GM12878 (cell line): ENCODE measurements around the gene BBS1. TPM values are rescaled to one million over a fixed set of nuclear protein-coding genes. Genes with fewer than 3 reads are reported as not detected.

Experiments used
- IKZF1 ChIP-seq: fragments of 450-650 bp; conservative IDR thresholded peaks from 2 replicates; pipeline ENCODE4 v1.6.1; 2017; ENCODE audit warnings: antibody characterized with exemption, mild to moderate bottlenecking
- MEF2B ChIP-seq: fragments of 450-650 bp; IDR thresholded peaks from 2 replicates; pipeline ENCODE4 v1.6.1; 2018; ENCODE audit warnings: mild to moderate bottlenecking, moderate library complexity; ENCODE audit not compliant: partially characterized antibody, poor library complexity, severe bottlenecking
- MXI1 ChIP-seq: fragments of 150-350 bp; IDR thresholded peaks from 2 replicates; pipeline ENCODE4 v1.6.1; 2011; ENCODE audit warnings: low read depth, mild to moderate bottlenecking, inconsistent platforms, low read length, improper control_type of control experiment
- ZSCAN29 ChIP-seq: fragments of 450-650 bp; IDR thresholded peaks from 2 replicates; pipeline ENCODE4 v1.6.1; 2017; ENCODE audit warnings: mild to moderate bottlenecking, moderate library complexity
- polyA plus RNA-seq, 11 experiments: library from polyadenylated mRNA; depleted of rRNA in 4 of 11; unstranded in 6 of 11; stranded (reverse) in 5 of 11; fragments of >200 nt; fragmentation: Nextera tagmentation in 4 of 11; fragmentation: Illumina TruSeq in 1 of 11; extraction: Ambion mirVana in 4 of 11; extraction: Trizol in 1 of 11; gene quantifications; 1 replicate in 1 of 11; 2 replicates in 10 of 11; pipeline versions ENCODE4 v1.2.1 to v1.2.3, GENCODE V29; 2011 to 2016; ENCODE audit warnings: inconsistent platforms in 2 of 11, missing spikeins in 2 of 11, low read depth in 1 of 11
- total RNA-seq, 4 experiments: library from RNA; depleted of rRNA in 3 of 4; stranded (reverse); fragments of >200 nt in 3 of 4; fragmentation: Illumina TruSeq in 1 of 4; extraction: Trizol in 1 of 4; gene quantifications; 2 replicates each; pipeline versions ENCODE4 v1.2.1 to v1.2.3, GENCODE V29; 2013 to 2021
- TF ChIP-seq, protein P1 (sequence below): fragments of 450-650 bp; IDR thresholded peaks from 2 replicates; pipeline ENCODE4 v1.6.1; 2017; ENCODE audit warnings: mild to moderate bottlenecking, moderate library complexity
- TF ChIP-seq, protein P2 (sequence below): fragments of 450-650 bp; IDR thresholded peaks from 2 replicates; pipeline ENCODE4 v1.6.1; 2017; ENCODE audit warnings: antibody characterized with exemption, mild to moderate bottlenecking, moderate library complexity
- TF ChIP-seq, protein P3 (sequence below): IDR thresholded peaks from 2 replicates; pipeline ENCODE4 v1.6.1; 2012; ENCODE audit warnings: low read depth, low read length, improper control_type of control experiment
- TF ChIP-seq, protein P4 (sequence below): fragments of 150-350 bp; IDR thresholded peaks from 2 replicates; pipeline ENCODE4 v1.6.1; 2016; ENCODE audit warnings: low read depth, low read length

Gene BBS1
- total and polyA plus RNA-seq, 10 of the 15 experiments (the other 5 are each of a cell fraction or from before 2014, with no cell fraction given): 2.5 to 14.7 (median 8.7) TPM

DNA sequence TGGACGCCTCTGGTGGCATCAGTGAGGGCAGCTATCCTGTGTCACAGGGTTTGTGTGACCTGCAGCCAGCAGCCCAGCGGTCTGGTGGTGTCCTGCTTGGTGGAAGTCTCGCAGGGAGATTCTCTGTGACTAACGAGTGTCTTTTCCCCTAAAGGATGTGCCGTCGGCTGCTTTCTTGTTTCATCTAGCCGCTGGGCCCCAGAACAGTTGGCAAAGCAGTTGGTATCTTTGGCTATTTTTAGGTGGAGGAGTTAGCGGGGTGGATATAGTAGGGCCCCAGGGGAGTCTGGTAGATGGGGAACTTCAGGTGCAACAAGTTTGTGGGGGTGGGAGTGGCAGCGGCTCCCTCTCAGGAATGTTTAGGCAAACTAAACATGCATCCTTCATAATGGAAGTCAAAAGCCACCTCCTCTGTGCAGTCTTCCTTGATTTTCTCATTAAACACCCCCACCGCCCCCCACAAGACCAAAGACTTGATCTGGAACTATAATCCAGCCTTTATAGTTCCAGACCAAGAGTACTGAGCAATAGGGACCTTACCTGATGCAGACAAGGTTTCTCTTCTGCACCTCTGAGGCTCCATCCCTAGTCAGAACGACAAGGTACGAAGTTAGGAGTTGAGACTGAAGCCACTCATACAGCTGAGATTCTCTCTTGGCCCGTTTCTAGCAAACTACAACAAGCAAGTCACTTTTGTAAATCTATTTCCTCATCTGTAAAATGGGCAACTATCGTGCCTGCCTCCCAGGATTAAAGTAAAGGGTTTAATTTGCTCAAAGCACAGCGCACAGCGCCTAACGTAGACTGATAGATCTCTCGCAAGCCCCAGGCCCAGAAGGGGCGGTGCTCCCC lies 44.8 kb upstream of the BBS1 start (continued):
- TF ChIP-seq, protein P1, sequence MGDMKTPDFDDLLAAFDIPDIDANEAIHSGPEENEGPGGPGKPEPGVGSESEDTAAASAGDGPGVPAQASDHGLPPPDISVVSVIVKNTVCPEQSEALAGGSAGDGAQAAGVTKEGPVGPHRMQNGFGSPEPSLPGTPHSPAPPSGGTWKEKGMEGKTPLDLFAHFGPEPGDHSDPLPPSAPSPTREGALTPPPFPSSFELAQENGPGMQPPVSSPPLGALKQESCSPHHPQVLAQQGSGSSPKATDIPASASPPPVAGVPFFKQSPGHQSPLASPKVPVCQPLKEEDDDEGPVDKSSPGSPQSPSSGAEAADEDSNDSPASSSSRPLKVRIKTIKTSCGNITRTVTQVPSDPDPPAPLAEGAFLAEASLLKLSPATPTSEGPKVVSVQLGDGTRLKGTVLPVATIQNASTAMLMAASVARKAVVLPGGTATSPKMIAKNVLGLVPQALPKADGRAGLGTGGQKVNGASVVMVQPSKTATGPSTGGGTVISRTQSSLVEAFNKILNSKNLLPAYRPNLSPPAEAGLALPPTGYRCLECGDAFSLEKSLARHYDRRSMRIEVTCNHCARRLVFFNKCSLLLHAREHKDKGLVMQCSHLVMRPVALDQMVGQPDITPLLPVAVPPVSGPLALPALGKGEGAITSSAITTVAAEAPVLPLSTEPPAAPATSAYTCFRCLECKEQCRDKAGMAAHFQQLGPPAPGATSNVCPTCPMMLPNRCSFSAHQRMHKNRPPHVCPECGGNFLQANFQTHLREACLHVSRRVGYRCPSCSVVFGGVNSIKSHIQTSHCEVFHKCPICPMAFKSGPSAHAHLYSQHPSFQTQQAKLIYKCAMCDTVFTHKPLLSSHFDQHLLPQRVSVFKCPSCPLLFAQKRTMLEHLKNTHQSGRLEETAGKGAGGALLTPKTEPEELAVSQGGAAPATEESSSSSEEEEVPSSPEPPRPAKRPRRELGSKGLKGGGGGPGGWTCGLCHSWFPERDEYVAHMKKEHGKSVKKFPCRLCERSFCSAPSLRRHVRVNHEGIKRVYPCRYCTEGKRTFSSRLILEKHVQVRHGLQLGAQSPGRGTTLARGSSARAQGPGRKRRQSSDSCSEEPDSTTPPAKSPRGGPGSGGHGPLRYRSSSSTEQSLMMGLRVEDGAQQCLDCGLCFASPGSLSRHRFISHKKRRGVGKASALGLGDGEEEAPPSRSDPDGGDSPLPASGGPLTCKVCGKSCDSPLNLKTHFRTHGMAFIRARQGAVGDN: no peak
- TF ChIP-seq, protein P2, sequence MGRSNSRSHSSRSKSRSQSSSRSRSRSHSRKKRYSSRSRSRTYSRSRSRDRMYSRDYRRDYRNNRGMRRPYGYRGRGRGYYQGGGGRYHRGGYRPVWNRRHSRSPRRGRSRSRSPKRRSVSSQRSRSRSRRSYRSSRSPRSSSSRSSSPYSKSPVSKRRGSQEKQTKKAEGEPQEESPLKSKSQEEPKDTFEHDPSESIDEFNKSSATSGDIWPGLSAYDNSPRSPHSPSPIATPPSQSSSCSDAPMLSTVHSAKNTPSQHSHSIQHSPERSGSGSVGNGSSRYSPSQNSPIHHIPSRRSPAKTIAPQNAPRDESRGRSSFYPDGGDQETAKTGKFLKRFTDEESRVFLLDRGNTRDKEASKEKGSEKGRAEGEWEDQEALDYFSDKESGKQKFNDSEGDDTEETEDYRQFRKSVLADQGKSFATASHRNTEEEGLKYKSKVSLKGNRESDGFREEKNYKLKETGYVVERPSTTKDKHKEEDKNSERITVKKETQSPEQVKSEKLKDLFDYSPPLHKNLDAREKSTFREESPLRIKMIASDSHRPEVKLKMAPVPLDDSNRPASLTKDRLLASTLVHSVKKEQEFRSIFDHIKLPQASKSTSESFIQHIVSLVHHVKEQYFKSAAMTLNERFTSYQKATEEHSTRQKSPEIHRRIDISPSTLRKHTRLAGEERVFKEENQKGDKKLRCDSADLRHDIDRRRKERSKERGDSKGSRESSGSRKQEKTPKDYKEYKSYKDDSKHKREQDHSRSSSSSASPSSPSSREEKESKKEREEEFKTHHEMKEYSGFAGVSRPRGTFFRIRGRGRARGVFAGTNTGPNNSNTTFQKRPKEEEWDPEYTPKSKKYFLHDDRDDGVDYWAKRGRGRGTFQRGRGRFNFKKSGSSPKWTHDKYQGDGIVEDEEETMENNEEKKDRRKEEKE: no peak
- TF ChIP-seq, protein P3, sequence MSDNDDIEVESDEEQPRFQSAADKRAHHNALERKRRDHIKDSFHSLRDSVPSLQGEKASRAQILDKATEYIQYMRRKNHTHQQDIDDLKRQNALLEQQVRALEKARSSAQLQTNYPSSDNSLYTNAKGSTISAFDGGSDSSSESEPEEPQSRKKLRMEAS: no peak
- peak; percentile 33; the same call in 1 of the 2 replicates for TF ChIP-seq IKZF1
- TF ChIP-seq, protein P4, sequence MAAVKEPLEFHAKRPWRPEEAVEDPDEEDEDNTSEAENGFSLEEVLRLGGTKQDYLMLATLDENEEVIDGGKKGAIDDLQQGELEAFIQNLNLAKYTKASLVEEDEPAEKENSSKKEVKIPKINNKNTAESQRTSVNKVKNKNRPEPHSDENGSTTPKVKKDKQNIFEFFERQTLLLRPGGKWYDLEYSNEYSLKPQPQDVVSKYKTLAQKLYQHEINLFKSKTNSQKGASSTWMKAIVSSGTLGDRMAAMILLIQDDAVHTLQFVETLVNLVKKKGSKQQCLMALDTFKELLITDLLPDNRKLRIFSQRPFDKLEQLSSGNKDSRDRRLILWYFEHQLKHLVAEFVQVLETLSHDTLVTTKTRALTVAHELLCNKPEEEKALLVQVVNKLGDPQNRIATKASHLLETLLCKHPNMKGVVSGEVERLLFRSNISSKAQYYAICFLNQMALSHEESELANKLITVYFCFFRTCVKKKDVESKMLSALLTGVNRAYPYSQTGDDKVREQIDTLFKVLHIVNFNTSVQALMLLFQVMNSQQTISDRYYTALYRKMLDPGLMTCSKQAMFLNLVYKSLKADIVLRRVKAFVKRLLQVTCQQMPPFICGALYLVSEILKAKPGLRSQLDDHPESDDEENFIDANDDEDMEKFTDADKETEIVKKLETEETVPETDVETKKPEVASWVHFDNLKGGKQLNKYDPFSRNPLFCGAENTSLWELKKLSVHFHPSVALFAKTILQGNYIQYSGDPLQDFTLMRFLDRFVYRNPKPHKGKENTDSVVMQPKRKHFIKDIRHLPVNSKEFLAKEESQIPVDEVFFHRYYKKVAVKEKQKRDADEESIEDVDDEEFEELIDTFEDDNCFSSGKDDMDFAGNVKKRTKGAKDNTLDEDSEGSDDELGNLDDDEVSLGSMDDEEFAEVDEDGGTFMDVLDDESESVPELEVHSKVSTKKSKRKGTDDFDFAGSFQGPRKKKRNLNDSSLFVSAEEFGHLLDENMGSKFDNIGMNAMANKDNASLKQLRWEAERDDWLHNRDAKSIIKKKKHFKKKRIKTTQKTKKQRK: no peak
- TF ChIP-seq MXI1: no peak
- peak; percentile 61 for TF ChIP-seq MEF2B
- no peak for TF ChIP-seq ZSCAN29
